Measurements from ENCODE around the gene FGF5.
"Not testable (repeated sequence)": the region's sequence is repeated elsewhere in the genome, so short reads cannot be mapped to it uniquely, and the experiment has no call there.

Gene FGF5

DNA sequence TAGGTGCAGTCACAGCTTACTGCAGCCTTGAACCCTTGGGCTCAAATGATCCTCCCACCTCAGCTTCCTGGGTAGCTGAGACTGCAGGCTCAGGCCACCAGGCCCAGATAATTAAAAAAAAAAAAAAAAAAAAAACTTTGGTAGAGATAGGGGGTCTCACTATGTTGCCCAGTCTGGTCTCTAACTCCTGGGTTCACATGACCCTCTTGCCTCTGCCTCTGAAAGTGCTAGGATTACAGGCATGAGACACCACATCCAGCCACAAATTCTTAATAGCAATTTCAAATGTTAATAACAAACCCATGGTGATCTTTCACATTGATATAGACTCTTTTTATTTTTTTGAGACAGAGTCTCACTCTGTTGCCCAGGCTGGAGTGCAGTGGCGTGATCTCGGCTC is 12.3 kb upstream of the FGF5 start:
- no peak for DNase-seq

DNA sequence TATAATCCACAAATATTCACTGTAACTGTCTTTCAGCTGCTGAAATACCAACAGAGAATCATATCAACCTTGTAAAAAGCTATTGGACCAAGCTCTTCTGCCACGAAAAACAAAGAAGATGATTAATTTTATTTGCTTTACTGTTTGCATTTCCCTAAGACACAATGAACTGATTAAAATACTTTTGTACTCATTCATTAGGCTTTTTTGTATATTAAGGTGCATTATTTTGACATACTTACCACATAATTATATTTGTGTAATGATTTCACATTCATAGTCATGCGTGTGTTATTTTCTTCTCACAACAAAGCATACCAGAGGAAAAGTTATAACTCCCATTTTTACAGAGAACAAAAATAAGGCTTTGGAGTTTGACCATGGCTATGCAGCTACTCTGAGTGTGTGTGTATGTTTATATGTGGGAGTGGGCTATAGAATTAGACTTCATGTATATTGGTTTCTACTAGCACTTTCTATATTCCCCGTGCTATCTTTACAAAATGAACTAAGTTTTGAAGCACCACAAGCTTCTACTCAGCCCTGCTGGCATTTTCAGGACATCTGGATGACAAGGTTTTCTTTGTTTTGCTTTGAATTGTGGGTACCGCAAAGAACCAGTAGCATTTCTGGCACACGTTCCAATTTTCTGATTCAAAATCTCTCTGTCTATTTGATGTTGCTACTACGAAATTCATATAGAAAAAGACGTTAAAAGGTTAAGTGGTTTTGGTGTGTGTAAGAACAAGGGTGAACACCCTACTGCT is 11.0 kb upstream of the FGF5 start:
- no peak for DNase-seq

DNA sequence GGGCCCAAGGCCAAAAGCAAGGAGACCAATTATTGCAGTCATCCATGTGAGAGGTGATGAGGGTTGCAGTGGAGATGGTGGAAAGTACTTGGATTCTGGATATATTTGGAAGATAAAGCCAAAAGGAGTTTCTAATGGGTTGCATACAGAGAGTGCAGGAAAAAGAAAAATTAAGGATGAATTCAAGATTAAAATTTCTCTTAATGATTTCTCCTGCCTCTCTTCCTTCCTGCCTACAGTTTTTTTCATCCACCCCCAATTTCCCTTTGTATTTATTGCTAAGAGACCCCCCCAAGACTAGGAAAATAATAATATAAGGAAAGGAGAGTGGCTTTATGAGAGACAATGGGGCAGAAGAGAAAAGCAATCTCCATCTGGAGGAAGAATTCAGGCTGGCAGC is 8.6 kb upstream of the FGF5 start:
- DNase-seq = no peak

DNA sequence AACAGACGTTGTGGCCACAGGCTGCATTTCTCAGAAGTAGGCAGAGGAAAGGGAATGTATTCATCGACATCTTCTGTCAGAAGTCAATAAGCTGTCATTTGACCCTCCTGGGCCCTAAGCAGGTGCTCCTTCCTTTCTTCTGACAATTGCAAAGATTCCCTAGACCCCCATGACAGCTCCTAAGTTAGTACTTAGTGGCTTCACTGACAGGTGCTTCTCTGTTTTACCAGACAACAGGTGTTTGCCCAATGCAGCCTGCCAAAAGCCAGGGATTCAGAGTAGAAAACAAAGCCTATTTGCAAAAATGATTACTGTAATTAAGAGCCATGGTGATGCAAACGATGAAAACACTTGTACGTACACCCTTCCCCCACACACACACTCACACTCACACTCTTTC is 7.5 kb upstream of the FGF5 start:
- no peak for DNase-seq

DNA sequence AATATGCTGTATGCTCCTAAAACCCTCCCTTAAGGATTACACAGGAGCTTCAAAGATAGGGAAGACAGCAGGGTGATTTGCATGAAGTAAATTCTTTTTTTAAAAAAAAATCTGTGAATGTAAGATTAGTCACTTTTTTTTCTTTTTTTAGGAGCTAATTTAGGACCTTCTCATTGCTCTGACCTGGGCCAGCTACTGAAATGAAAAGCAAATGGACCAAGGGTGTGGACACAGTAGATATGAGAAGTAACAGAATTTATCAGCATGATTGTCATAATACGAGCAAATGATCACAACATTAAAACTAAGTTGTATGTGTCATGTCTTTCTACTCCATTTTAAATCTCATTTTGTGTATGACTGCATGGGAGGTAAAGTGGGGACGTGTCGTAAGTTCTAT is 6.6 kb upstream of the FGF5 start:
- DNase-seq = no peak

DNA sequence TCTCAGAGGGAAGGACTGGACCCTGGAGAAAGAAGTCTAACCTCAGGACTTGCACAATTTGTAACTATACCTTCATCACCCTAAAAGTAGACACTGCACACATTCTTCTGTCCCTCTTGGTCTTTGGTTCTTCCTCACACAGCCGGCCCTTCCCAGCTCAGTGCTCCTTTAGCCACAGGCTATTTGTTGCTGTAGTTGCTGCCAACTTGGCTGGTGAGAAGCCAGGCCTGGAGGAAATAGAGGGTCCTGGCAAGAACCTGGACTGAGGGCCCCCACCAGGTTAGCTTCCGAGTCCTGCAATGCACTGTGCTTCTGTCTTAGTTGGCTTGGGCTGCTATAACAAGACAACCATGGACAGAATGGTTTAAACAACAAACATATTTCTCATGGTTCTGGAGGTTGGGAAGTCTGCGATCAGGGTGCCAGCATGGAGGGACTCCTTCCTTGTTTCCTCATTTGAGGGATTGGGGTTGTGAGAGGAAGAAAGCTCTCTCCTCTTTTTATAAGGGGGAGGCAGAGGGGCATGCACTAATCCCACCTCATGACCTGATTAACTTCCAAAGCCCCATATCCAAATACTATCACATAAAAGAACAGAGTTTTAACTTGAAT is 4.4 kb upstream of the FGF5 start:
- no peak for DNase-seq

GRCh38 chr4:80263541-80264351 is 2.7 kb upstream of the FGF5 start:
- no peak for DNase-seq

- no peak for DNase-seq
Measured at GRCh38 chr4:80264352-80264647, 2.2 kb upstream of the FGF5 start.

GRCh38 chr4:80264825-80265224 is 1.6 kb upstream of the FGF5 start:
- no peak for DNase-seq

- DNase-seq = no peak
Measured at GRCh38 chr4:80265571-80266252, 752 bp upstream of the FGF5 start.

DNA sequence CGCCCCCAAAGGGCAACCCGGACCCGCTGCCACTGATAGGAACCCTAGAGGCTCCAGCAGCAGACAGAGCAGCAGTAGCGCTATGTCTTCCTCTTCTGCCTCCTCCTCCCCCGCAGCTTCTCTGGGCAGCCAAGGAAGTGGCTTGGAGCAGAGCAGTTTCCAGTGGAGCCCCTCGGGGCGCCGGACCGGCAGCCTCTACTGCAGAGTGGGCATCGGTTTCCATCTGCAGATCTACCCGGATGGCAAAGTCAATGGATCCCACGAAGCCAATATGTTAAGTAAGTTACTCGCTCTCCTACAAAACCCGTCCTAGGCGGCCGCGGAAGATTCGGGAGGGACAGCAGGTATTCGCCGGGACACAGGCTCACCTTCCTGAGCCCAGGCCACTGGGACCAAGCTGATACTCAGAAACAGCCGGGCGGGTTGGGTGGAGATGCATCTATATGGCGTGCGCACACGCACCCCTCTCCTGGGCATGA is 477 bp downstream of the FGF5 start:
- DNase-seq = no peak

- no peak for DNase-seq
Measured at GRCh38 chr4:80268081-80268823, 1.8 kb downstream of the FGF5 start.

DNA sequence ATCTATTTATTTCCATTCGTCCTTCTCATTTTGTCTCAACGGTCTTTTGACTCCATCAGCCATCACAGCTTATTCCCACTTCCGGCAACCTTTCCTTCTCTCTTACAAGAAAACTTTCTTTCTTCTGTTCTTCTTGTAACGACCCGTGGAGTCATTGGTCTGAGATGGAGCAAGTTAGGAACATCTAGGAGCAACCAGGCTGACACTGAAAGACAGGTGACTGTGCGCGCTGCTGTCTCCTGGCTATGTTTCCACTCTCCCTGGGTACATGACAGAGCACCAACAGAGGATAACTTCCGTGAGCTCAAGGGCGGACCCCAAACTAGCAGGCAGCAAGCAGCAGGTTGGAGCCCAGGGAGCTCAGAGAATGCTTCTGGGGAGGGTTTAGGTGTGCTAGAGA is 2.5 kb downstream of the FGF5 start:
- DNase-seq = no peak

DNA sequence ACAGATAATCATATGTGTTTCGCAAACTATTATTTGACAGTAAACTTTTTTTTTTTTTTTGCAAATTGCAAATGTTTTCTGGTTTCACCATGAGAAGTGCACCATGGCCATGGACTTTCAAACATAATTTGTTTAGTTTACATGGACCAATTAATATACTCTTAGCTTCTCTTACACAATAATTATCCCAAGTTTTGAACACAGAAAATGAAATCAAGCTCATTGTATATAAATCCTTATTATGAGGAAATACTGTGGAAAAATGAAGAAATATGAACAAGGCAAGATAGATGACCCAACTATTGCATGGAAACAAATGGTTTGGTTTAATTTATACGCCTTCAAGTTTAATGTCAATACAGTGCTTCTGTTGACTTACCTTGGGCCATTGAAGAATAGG is 3.9 kb downstream of the FGF5 start:
- no peak for DNase-seq

GRCh38 chr4:80270868-80271267 is 4.4 kb downstream of the FGF5 start:
- no peak for DNase-seq

- no peak for DNase-seq
Measured at GRCh38 chr4:80271801-80272200, 5.3 kb downstream of the FGF5 start.

GRCh38 chr4:80276931-80277330 is 10.5 kb downstream of the FGF5 start:
- DNase-seq = no peak

DNA sequence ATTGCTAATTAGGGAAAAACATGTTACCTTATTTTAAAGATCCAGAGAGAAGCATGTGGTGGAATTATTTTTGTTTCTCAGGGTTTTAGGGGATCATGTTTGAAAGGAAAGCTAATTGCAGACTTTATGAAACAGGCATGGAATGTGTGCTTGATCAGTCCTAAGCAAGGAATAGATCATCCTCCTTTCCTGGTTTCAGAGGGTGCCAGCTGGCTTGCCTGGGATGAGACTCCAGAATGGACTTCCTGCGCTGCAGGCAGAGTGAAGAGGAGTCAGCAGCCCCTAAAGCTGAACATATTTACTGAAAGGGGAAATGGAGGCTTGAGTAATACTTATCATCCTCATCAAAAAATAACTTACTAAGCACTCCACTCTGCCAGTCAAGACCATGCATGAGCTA is 13.3 kb downstream of the FGF5 start:
- DNase-seq = no peak

DNA sequence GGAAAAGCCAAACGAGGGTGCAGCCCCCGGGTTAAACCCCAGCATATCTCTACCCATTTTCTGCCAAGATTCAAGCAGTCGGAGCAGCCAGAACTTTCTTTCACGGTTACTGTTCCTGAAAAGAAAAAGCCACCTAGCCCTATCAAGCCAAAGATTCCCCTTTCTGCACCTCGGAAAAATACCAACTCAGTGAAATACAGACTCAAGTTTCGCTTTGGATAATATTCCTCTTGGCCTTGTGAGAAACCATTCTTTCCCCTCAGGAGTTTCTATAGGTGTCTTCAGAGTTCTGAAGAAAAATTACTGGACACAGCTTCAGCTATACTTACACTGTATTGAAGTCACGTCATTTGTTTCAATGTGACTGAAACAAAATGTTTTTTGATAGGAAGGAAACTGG is 20.0 kb downstream of the FGF5 start:
- DNase-seq = no peak

DNA sequence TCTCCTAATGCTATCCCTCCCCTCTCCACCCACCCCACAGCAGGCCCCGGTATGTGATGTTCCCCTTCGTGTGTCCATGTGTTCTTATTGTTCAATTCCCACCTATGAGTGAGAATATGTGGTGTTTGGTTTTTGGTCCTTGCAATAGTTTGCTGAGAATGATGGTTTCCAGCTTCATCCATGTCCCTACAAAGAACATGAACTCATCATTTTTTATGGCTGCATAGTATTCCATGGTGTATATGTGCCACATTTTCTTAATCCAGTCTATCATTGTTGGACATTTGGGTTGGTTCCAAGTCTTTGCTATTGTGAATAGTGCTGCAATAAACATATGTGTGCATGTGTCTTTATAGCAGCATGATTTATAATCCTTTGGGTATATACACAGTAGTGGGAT is 24.2 kb downstream of the FGF5 start:
- not testable (repeated sequence) for DNase-seq

DNA sequence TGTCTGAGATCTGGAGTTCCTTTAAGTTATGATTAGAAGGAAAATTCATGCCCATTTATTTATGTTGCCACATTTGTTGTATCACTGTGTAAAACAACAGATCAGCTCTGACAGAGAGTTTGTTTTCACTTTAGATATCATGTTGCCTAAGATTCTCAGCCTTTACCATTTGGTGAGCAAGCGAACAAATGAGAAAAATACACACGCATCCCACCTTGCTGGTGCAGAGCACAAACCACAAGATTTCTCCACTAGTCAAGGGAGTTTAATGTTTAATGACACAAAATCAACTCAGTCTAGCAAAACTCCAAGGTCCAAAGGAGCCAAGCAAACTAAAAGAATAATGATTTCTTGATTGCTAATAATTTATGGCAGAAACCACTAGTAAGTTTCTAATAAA is 27.7 kb downstream of the FGF5 start:
- DNase-seq = no peak

DNA sequence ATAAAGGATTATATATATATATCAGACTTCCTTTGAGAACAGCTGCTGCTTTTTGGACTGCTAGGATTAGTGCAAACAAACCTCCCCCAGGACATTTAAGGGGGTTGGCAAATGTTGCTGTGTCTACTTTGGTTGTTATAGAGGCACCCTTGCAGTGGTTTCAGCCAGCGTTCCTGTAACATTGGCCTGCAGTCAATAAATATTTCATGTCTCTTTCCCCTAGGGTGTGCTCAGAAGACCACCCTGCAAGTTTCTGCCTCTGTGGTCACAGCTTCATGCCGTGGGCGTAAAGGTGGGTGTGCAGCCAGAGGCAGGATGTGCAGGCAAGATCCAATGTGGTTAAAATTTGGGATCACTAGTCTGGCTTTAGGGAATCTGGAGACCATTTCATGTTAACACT is 28.9 kb downstream of the FGF5 start:
- DNase-seq = no peak

DNA sequence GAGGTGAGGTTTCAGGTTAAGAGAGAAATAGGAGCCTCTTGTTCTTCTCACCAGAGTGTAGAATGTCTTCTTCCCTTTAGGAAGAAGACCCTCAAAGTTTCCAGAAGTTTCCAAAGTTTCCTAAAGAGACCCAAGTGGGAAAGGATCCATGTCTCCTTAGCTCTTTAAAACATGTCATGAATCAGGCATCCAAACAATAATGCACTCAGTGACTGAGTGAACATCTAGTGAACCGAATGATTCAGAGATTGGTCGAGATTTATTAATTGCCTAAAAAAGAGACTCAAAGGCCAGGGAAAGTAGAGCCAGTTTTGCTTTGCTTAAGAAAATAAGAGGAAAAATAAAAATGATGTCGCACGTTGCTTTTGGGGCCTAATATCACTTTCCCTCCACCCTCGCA is 29.4 kb downstream of the FGF5 start:
- no peak for DNase-seq
